ENCODE measurements around the gene BBLN. TPM values are rescaled to one million over a fixed set of nuclear protein-coding genes. Genes with fewer than 3 reads are reported as not detected.

Gene BBLN
- total RNA-seq, 1 donor from 2014 or later: 389 TPM

DNA sequence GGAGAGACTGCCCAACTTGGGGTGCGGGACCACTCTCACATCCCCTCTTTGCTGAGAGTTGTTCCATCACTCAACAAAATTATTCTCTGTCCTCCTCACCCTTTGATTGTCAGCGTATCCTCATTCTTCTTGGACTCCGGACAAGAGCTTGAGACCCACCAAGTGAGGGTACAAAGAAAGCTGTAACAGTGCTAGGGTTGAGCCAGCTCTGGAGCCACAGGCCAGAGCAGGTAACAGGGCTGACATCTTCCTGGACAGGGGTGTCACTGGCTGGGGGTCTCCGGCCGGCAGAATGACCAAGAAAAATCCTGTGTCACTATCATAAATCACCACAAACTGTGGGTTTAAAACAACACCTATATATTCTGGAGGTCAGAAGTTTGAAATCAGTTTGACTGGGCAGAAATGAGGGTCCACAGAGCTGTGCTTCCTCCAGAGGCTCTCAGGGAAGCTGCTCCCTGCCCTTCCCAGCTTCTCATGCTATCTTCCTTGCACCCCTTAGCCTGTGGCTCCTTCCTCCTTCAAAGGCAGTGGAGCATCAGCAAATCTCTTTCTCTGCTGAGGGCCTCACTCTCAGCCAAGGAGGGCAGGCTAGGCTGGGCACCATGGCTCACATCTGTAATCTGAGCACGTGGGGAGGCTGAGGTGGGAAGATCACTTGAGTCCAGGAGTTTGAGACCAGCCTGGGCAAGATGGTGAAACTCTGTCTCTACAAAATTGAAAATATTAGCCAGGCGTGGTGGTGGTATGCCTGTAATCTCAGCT is 4.1 kb upstream of the BBLN start:
- no peaks in the 10 kb centered on the region for H3K36me3 ChIP-seq
- DNase-seq (ENCODE audit: low spot score in 2 of 2): no peak
- no peak overlapping the region for H3K4me3 ChIP-seq
- no peak for TF ChIP-seq CTCF (IDR thresholded peaks at IDR 0.05)
- intact Hi-C loops (cut with DNase I): no loop called here
- no peaks in the 10 kb centered on the region for H3K27me3 ChIP-seq
- no peak overlapping the region for H3K27ac ChIP-seq
- peaks cover 0 to 4% of the 10 kb centered on the region in 2 donors for H3K4me1 ChIP-seq
- H3K9me3 ChIP-seq: no peaks in the 10 kb centered on the region

DNA sequence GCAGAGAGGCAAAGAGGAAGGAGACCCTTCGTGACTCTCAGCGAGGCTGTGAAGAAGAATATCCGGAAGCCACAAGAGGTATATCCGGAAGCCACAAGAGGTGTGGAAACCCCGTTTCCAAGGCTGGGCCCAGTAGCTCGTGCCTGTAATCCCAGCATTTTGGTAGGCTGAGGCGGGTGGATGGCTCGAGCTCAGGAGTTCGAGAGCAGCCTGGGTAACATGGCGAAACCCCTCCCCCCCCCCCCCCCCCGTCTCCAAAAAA is 612 bp upstream of the BBLN start:
- no peak for TF ChIP-seq CTCF (IDR thresholded peaks at IDR 0.05)
- H3K27me3 ChIP-seq: no peaks in the 10 kb centered on the region
- DNase-seq (ENCODE audit: low spot score in 2 of 2): no peak
- peaks cover 0 to 18% of the 10 kb centered on the region in 2 donors for H3K4me1 ChIP-seq
- peaks cover 8 to 11% of the 10 kb centered on the region in 2 donors for H3K36me3 ChIP-seq
- H3K4me3 ChIP-seq: peak overlapping the region; percentile 59 to 90
- no peaks in the 10 kb centered on the region for H3K9me3 ChIP-seq
- intact Hi-C loops (cut with DNase I): no loop called here
- peak overlapping the region; percentile 25 to 32 for H3K27ac ChIP-seq

- TF ChIP-seq CTCF (IDR thresholded peaks at IDR 0.05): no peak
- H3K9me3 ChIP-seq: no peaks in the 10 kb centered on the region
- H3K27ac ChIP-seq: peak overlapping the region; percentile 59 to 66
- DNase-seq (ENCODE audit: low spot score in 2 of 2): no peak
- no peaks in the 10 kb centered on the region for H3K27me3 ChIP-seq
- intact Hi-C loops (cut with DNase I): loop anchor here (1.0 to 2.0 kb wide), 2 partner anchors 32 to 114 kb away; no protein-coding TSS in a partner anchor
- peaks cover 0 to 18% of the 10 kb centered on the region in 2 donors for H3K4me1 ChIP-seq
- H3K4me3 ChIP-seq: peak overlapping the region; percentile 59 to 90
- H3K36me3 ChIP-seq: peaks cover 13 to 20% of the 10 kb centered on the region in 2 donors
These were observed 530 bp downstream of the BBLN start for GRCh38 chr9:128160603-128160987.

DNA sequence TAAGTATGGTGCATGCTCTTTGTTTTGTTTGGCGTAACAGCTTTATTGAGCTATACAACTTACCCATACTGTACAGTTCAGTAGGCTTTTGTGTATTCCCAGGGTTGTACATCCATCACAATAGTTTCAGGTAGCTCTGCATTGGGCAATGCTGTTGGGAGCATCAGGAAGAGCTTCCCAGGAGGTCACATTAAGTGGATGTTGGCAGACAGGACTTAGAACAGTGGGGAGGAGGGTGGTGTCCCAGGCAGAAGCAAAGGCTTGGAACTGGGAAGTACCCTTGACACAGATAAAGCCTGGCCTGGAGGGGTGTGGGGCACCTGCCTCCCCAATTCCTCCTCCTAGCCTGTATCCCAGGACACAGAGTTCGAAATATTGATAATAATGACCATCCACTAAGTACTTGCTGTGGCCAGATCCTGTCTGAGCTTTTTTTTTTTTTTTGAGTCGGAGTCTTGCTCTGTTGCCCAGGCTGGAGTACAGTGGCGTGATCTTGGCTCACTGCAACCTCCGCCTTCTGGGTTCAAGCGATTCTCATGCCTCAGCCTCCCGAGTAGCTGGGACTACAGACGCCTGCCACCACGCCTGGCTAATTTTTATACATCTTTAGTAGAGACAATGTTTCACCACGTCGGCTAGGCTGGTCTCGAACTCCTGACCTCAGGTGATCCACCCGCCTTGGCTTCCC is 1.3 kb downstream of the BBLN start:
- H3K27ac ChIP-seq: no peak overlapping the region
- peak overlapping the region in 1 of 2 donors; percentile 90 for H3K4me3 ChIP-seq
- intact Hi-C loops (cut with DNase I): loop anchor here (2.0 kb wide), 1 partner anchor 113 kb away; no protein-coding TSS in a partner anchor

More for the DNA sequence above, 1.3 kb downstream of the BBLN start:
- H3K9me3 ChIP-seq: no peaks in the 10 kb centered on the region
- peaks cover 21 to 28% of the 10 kb centered on the region in 2 donors for H3K36me3 ChIP-seq
- no peaks in the 10 kb centered on the region for H3K27me3 ChIP-seq
- H3K4me1 ChIP-seq: peaks cover 0 to 18% of the 10 kb centered on the region in 2 donors
- TF ChIP-seq CTCF (IDR thresholded peaks at IDR 0.05): no peak
- DNase-seq (ENCODE audit: low spot score in 2 of 2): no peak
